Lung (tissue), 12 donors: ENCODE measurements around the gene RFESD. TPM values are rescaled to one million over a fixed set of nuclear protein-coding genes. Genes with fewer than 3 reads are reported as not detected.

Experiments used
- ATAC-seq: fragments of 200-7000 bp; cut with Tn5 transposase; one replicate; pipeline ENCODE4 v1.9.1; 2020; ENCODE audit warnings: moderate number of reproducible peaks; ENCODE audit not compliant: insufficient read depth, low FRiP score
- DNase-seq, 3 donors: peaks; one replicate each; pipeline ENCODE4 v3.0.0-alpha.2; 2013 to 2017
- H3K27ac ChIP-seq, 2 donors: one replicate each; pipeline ENCODE4 v1.5.1; 2013; ENCODE audit warnings: mild to moderate bottlenecking in 2 of 2, moderate library complexity in 2 of 2, control low read depth in 1 of 2, inconsistent platforms in 1 of 2, low read depth in 1 of 2, low read length in 1 of 2
- H3K27me3 ChIP-seq, 3 donors: one replicate each; pipeline ENCODE4 v1.5.1; 2013; ENCODE audit warnings: low read length in 2 of 3; ENCODE audit not compliant: control insufficient read depth in 3 of 3, insufficient read depth in 3 of 3
- H3K36me3 ChIP-seq, 4 donors: one replicate each; pipeline ENCODE4 v1.5.1; 2013; ENCODE audit warnings: low read length in 4 of 4, mild to moderate bottlenecking in 1 of 4, moderate library complexity in 1 of 4; ENCODE audit not compliant: control insufficient read depth in 4 of 4, insufficient read depth in 4 of 4
- H3K4me1 ChIP-seq, 5 donors: one replicate each; pipeline ENCODE4 v1.5.1; 2013; ENCODE audit warnings: low read length in 5 of 5, mild to moderate bottlenecking in 2 of 5, moderate library complexity in 1 of 5; ENCODE audit not compliant: control insufficient read depth in 5 of 5, insufficient read depth in 5 of 5
- H3K4me3 ChIP-seq: one replicate; pipeline ENCODE4 v1.5.1; 2013; ENCODE audit warnings: mild to moderate bottlenecking, control low read depth, moderate library complexity
- H3K9ac ChIP-seq, 2 donors: one replicate each; pipeline ENCODE4 v1.5.1; 2013; ENCODE audit warnings: low read length in 2 of 2, control low read depth in 1 of 2; ENCODE audit not compliant: insufficient read depth in 1 of 2
- H3K9me3 ChIP-seq, 4 donors: one replicate each; pipeline ENCODE4 v1.5.1; 2013; ENCODE audit warnings: low read length in 3 of 4, mild to moderate bottlenecking in 1 of 4, moderate library complexity in 1 of 4; ENCODE audit not compliant: control insufficient read depth in 4 of 4, insufficient read depth in 3 of 4
- WGBS, 2 donors: extraction: QIAGEN DNeasy Blood & Tissue Kit; methylation state at CpG; one replicate each; pipeline ENCODE4 v1.1.7; 2013; 5-methylcytosine and 5-hydroxymethylcytosine counted together
- polyA plus RNA-seq, 2 donors: library from polyadenylated mRNA; stranded (reverse); fragments of 200-250 nt; gene quantifications; one replicate each; pipeline ENCODE4 v1.2.1, GENCODE V29; 2013
- total RNA-seq, 2 donors: library from RNA; depleted of rRNA in 1 of 2; stranded (reverse); fragments of >200 nt in 1 of 2; gene quantifications; one replicate each; pipeline ENCODE4 v1.2.1, GENCODE V29; 2014 to 2021
- TF ChIP-seq, protein P1 (sequence below): IDR thresholded peaks from 2 replicates; pipeline ENCODE4 v1.5.1; 2012; ENCODE audit warnings: mild to moderate bottlenecking; ENCODE audit errors: control extremely low read depth, extremely low read depth
- donor health status: control.
- donor health status: control.
- donor health status: Bipolar disorder and iron deficiency.
- donor health status: healthy.
- donor health status: DM: yes; HTN: yes; CAD: no.

RFESD gene
- total and polyA plus RNA-seq, 4 donors = 2.6 to 6.4 (median 3.6) TPM

DNA sequence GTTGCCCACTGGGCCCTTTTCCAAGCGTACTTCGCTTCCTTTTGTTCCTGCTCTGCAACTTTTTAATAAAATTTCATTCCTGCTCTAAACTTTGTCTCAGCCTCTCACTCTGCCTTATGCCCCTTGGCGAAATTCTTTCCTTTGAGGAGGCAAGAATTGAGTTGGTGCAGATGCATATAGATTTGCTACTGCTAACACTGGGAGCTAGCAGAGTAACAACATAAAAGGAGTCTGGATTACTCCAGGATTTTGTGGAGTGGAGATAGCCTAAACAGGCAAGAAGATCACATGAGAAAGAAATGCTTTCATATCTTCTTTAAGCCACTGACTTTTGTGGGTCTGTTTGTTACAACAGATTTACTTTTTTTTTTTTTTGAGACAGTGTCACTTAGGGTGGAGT lies 12.9 kb upstream of the RFESD start:
- Histone ChIP-seq H3K27me3 (no peaks in the 10 kb centered on the region), H3K27ac (no peak overlapping the region), H3K9ac (no peak overlapping the region), H3K4me3 (no peak overlapping the region), H3K36me3 (no peaks in the 10 kb centered on the region), H3K4me1 (no peaks in the 10 kb centered on the region), H3K9me3 (no peaks in the 10 kb centered on the region)
- ATAC-seq (no peak), DNase-seq (no peak)
- TF ChIP-seq, protein P1, sequence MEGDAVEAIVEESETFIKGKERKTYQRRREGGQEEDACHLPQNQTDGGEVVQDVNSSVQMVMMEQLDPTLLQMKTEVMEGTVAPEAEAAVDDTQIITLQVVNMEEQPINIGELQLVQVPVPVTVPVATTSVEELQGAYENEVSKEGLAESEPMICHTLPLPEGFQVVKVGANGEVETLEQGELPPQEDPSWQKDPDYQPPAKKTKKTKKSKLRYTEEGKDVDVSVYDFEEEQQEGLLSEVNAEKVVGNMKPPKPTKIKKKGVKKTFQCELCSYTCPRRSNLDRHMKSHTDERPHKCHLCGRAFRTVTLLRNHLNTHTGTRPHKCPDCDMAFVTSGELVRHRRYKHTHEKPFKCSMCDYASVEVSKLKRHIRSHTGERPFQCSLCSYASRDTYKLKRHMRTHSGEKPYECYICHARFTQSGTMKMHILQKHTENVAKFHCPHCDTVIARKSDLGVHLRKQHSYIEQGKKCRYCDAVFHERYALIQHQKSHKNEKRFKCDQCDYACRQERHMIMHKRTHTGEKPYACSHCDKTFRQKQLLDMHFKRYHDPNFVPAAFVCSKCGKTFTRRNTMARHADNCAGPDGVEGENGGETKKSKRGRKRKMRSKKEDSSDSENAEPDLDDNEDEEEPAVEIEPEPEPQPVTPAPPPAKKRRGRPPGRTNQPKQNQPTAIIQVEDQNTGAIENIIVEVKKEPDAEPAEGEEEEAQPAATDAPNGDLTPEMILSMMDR = no peak
- WGBS, 2 donors = 95% methylated on average over 3 of the region's 3 CpGs

GRCh38 chr5:95634081-95634480 lies 12.5 kb upstream of the RFESD start:
- no peak overlapping the region for H3K9ac ChIP-seq
- no peak overlapping the region for H3K27ac ChIP-seq
- no peak for ATAC-seq
- H3K4me3 ChIP-seq = no peak overlapping the region
- H3K4me1 ChIP-seq = no peaks in the 10 kb centered on the region
- 95 to 97% methylated on average over 3 of the region's 3 CpGs for WGBS, 2 donors
- H3K36me3 ChIP-seq = no peaks in the 10 kb centered on the region
- no peaks in the 10 kb centered on the region for H3K27me3 ChIP-seq
- no peak for DNase-seq
- TF ChIP-seq, protein P1 = no peak
- no peaks in the 10 kb centered on the region for H3K9me3 ChIP-seq

DNA sequence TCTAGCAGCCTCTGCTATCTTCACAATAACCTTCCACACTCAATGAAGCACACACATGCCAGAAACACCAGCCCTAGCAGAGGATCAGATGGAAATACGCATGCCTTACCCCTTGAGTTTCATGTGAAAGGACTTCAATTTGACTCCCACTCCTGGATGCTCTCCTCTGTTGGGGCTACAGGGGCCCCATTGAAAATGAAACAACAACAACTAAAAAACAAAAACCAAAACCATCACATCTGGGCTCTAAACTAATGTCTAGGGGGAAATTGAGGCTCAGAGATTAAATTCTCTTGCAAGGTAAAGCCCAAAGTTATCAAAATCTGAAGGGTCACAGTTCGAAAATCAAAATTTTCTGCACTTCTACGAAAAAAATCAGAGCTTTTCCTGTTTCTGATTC lies 7.9 kb upstream of the RFESD start:
- no peak for DNase-seq
- Histone ChIP-seq H3K36me3 (no peaks in the 10 kb centered on the region), H3K9ac (no peak overlapping the region), H3K27ac (no peak overlapping the region), H3K4me1 (no peaks in the 10 kb centered on the region), H3K9me3 (peaks cover 0 to 3% (median 0%) of the 10 kb centered on the region in 4 donors), H3K4me3 (no peak overlapping the region), H3K27me3 (no peaks in the 10 kb centered on the region)
- no peak for ATAC-seq
- TF ChIP-seq, protein P1 = no peak
- WGBS, 2 donors = 68 to 77% methylated on average over 3 of the region's 3 CpGs

DNA sequence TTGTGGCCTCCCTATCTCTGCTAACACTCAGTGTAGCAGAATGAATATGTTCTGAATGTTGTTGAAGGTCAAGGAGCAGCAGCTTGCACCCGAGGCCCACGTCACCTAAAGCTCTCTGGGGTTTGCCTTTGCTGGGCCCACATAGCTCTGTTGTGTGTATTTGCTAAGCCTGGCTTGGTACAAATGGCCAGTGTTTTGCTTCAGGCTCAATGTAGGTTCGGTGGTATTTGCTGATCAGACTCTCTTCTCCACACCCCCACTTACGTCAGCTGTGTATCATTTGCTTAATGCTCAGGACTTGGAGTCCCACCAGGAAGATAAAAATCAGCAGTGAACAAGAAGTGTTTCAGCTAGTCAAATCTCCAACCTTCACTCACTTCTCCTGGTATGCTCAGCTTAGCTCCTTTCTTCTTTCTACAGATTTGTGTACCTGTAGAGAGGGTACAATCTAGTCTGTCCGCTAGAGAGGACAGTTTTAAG lies 4.8 kb upstream of the RFESD start:
- Histone ChIP-seq H3K4me3 (no peak overlapping the region), H3K36me3 (no peaks in the 10 kb centered on the region), H3K27ac (peak overlapping the region in 1 of 2 donors; percentile 64), H3K9ac (no peak overlapping the region), H3K27me3 (no peaks in the 10 kb centered on the region), H3K4me1 (peaks cover 0 to 2% (median 0%) of the 10 kb centered on the region in 5 donors), H3K9me3 (peaks cover 0 to 3% (median 0%) of the 10 kb centered on the region in 4 donors)
- peak in 1 of 3 donors; percentile 28 for DNase-seq
- no peak for ATAC-seq
- TF ChIP-seq, protein P1 = no peak
- 64 to 88% methylated on average over 5 of the region's 5 CpGs for WGBS, 2 donors
